Activated CD4-positive, alpha-beta T cell treated with anti-CD3 and anti-CD28 coated beads for 36 hours (primary cell): ENCODE measurements around the gene TMEM161A. TPM values are rescaled to one million over a fixed set of nuclear protein-coding genes. Genes with fewer than 3 reads are reported as not detected.

Experiments
- ATAC-seq: fragments of 200-7000 bp; cut with Tn5 transposase; one replicate; pipeline ENCODE4 v1.10.0; 2021; ENCODE audit warnings: mild to moderate bottlenecking, moderate library complexity
- CTCF ChIA-PET: fragments of 350-600 bp; sonication (Branson Sonifier 250); formaldehyde crosslinking; loops from one replicate; lab custom pipeline; 2021; ENCODE audit warnings: antibody characterized with exemption; lab: Charles Lee
- POLR2A ChIA-PET: fragments of 350-600 bp; sonication (Branson Sonifier 250); formaldehyde crosslinking; loops from one replicate; lab custom pipeline; 2021; ENCODE audit warnings: antibody characterized with exemption, inconsistent platforms; lab: Charles Lee
- DNase-seq: peaks from one replicate; pipeline ENCODE4 v3.0.0-alpha.2; 2020
- H3K27ac Mint-ChIP-seq: one replicate; pipeline ENCODE4 v1.8.0; 2021; ENCODE audit warnings: mixed read lengths
- H3K27me3 Mint-ChIP-seq: one replicate; pipeline ENCODE4 v1.8.0; 2021; ENCODE audit warnings: mixed read lengths
- H3K36me3 Mint-ChIP-seq: one replicate; pipeline ENCODE4 v1.8.0; 2021; ENCODE audit warnings: low read depth, mixed read lengths
- H3K4me1 Mint-ChIP-seq: one replicate; pipeline ENCODE4 v1.8.0; 2021; ENCODE audit warnings: mixed read lengths
- H3K4me3 Mint-ChIP-seq: one replicate; pipeline ENCODE4 v1.8.0; 2021; ENCODE audit warnings: mild to moderate bottlenecking, moderate library complexity, mixed read lengths
- H3K9me3 Mint-ChIP-seq: one replicate; pipeline ENCODE4 v1.8.0; 2021; ENCODE audit warnings: low read depth, mixed read lengths
- intact Hi-C, 2 experiments: fragments of 100-400 bp; cut with DNase I in 1 of 2; cut with micrococcal nuclease in 1 of 2; formaldehyde crosslinking; loops; one replicate each; pipeline versions ENCODE4 v1.14.2 to v1.15.1; 2022 to 2024; cut with DNase I, micrococcal nuclease
- total RNA-seq, 2 experiments: library from RNA; stranded (reverse); gene quantifications; one replicate each; pipeline ENCODE4 v1.2.3, GENCODE V29; 2021

TMEM161A gene
- total RNA-seq, 2 experiments from 2014 or later = 26.8 to 31.9 TPM

DNA sequence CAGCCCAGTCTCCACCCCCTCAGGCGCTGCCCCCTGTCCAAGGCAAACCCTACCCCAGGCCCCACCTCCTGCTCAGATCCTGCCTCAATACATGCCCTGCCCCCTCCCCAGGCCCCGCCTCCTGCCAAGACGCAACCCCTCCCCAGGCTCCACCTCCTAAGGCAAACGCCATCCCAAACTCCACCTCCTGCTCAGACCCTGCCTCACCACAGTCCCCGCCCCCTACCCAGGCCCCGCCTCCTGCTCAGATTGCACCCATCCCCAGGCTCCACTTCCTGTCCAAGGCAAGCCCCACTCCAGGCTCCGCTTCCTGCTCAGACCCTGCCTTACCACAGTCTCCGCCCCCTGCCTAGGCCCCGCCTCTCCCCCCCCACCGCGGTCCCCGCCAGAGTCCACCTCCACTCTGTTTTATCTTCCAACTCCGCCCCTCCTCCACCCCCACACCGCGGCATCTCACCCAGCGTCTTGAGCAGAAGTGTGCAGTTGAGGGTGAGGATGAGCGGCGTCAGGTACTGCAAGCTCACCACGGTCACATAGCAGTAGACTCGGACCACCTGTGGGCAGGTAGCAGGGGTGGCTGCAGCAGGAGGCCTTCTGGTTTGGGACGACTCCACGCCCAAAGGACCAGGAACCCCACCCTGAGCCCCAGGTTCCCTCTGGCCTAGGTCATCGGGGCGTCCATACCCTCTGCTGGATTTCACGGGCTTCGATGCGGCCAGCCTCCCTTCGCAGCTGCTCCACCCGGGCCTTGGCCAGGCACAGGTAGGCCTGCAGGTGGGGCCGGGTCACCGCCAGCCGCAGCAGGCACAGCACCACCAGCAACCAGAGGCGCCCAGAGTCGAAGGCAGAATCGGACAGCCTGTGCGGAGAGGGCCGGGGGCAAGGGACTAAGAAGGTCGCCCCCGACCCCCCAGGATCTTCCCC, 17.7 kb downstream of the TMEM161A start:
- CTCF ChIA-PET = no interaction called here
- peak; percentile 71 for DNase-seq
- POLR2A ChIA-PET = no interaction called here
- H3K4me3 Mint-ChIP-seq = no peak overlapping the region
- peaks cover 11% of the 10 kb centered on the region for H3K9me3 Mint-ChIP-seq
- H3K27me3 Mint-ChIP-seq = no peaks in the 10 kb centered on the region
- H3K27ac Mint-ChIP-seq = no peak overlapping the region
- intact Hi-C loops = no loop called here
- H3K4me1 Mint-ChIP-seq = no peaks in the 10 kb centered on the region
- peaks cover 31% of the 10 kb centered on the region for H3K36me3 Mint-ChIP-seq
- peak; percentile 90 for ATAC-seq

DNA sequence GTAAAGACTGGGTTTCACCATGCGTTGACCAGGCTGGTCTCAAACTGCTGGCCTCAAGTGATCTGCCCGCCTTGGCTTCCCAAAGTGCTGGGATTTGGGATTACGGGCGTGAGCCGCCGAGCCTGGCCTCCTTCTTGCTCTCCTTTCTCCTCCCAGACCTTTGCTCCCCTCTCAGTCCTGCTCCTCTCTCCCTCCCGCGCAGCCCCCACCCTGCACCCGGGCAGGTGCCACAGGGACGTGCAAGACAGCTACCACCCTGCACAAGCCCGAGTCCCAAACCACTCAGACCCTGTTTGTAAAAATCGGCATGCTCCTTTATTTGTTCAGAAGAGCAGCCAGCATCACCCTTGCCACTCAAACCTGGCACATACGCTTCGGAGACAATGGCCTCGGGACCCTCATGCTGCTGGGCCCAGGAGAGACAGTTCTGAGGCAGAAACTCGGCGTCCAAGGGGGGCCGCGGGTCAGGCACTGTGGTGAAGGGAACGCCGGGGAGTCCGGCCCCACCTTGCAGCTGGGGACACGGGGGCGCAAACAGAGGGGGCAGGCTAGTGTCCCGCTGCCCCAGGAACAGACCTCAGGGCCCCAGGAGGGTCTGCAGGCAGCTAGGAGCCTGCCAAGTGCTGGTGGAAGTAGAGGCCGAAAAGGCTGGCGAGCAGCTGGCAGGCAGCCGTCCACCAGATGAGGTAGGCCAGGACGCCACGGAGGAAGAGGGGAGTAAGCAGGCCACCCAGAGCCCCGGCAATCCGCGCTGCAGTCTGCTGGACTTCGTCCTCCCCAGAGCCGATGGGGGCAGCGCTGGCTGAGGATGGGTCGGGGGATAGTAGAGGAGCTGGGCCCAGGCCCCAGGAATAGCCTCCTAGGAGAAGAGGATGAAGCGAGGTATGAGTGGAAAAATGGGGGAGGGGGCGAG, 18.7 kb downstream of the TMEM161A start:
- Mint-ChIP-seq H3K27me3 (no peaks in the 10 kb centered on the region), H3K36me3 (peaks cover 31% of the 10 kb centered on the region), H3K4me1 (no peaks in the 10 kb centered on the region), H3K27ac (no peak overlapping the region), H3K4me3 (no peak overlapping the region), H3K9me3 (peaks cover 11% of the 10 kb centered on the region)
- intact Hi-C loops = no loop called here
- DNase-seq (no peak), ATAC-seq (no peak)
- ChIA-PET POLR2A (no interaction called here), CTCF (interaction anchor here (0.5 kb wide), 1 partner anchor 498 kb away, joined by 3 read pairs; no protein-coding TSS in a partner anchor)

DNA sequence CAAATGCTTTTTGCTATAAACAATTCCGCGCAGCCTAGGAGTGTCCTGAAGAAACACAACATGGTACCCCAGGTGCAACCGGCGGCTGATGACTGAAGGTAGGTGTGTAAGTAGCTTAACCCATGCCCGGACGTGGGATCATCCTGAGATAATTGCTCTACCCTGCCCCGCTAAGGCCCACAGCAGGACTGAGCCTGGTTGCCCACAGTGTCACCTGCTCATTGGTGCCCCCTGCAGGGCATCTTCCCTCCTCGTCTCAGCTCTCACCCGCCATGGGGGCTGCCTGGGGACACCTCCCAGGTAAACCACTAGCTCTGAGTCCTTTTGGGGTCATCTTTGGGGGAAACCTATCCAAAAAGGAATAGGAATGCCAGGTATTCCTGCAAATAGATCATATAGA, 22.3 kb downstream of the TMEM161A start:
- peak; percentile 77 for DNase-seq
- ChIA-PET POLR2A (interaction anchor here (0.5 kb wide), 1 partner anchor 95 kb away, joined by 4 read pairs; no protein-coding TSS in a partner anchor), CTCF (interaction anchor here (0.6 to 2.0 kb wide), 8 partner anchors 9 to 430 kb away, joined by 3 to 7 read pairs (median 4); no protein-coding TSS in a partner anchor)
- Mint-ChIP-seq H3K36me3 (peaks cover 11% of the 10 kb centered on the region), H3K4me3 (no peak overlapping the region), H3K27ac (no peak overlapping the region), H3K27me3 (no peaks in the 10 kb centered on the region), H3K9me3 (no peaks in the 10 kb centered on the region), H3K4me1 (no peaks in the 10 kb centered on the region)
- ATAC-seq = peak; percentile 37
- intact Hi-C loops = loop anchor here in 1 of 2 experiments (1.0 kb wide), 1 partner anchor 62 kb away; no protein-coding TSS in a partner anchor

DNA sequence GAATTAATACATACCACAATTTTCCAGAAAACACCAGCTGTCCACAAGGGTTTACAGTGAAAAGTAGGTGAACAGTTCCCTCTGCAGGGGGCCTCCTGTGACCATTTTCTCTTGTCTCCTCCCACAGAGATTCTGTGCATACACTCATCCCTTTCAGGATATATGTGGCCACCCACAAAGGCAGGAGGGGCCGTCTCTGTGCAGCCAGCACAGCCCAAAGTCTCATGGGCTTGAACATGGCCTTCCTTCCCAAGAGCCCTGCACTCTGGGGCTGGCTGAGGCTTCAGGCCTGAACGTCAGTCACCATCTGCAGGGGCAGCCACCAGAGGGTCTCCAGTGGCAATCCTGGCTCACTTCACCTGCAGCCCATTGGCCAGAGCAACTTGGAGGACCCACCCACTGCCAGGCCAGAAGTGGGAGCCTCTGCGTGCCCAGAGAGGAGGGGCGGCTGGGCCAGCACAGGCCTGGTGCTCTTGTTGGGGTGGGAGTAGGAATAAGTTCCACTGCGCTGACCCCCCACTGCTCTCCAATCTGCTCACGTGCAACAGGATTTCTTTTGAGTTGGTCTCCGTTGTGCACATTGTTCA, 25.1 kb downstream of the TMEM161A start:
- H3K27me3 Mint-ChIP-seq = no peaks in the 10 kb centered on the region
- DNase-seq (peak; percentile 21), ATAC-seq (peak; percentile 43)
- H3K27ac Mint-ChIP-seq = no peak overlapping the region
- H3K36me3 Mint-ChIP-seq = no peaks in the 10 kb centered on the region
- no peak overlapping the region for H3K4me3 Mint-ChIP-seq
- peaks cover 2% of the 10 kb centered on the region for H3K4me1 Mint-ChIP-seq
- intact Hi-C loops = loop anchor here in 1 of 2 experiments (5.0 kb wide), 1 partner anchor 61 kb away; no protein-coding TSS in a partner anchor
- CTCF ChIA-PET = no interaction called here
- no peaks in the 10 kb centered on the region for H3K9me3 Mint-ChIP-seq
- POLR2A ChIA-PET = no interaction called here

DNA sequence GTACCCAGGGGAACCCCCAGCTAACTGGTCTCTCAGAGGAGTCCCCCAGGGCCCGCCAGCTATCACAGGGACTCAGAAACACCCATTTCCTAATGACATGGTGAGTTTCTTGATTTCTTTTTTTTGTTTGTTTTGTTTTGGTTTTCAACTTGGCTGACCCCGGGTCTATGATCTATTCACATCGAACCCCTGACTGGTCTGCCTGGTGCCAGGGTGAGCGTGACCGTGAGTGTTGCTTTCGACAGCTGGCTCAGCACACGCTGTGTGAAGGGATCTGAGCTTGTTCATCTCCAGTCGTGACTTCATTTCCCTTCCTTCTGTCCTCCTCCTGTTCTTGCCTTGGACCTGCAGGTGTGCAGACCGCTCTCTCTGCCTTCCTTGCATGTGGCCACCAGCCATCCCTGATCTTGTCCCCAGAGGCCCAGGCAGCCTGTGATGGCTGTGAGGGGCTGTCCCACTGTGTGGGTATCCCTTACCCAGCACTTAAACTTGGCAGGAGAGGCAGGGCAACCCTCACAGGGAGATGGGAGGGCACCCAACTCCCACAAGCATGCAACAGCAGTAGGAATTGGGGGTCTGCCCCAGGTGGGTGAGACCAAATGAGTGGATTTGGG, 26.2 kb downstream of the TMEM161A start:
- Mint-ChIP-seq H3K27me3 (no peaks in the 10 kb centered on the region), H3K4me3 (no peak overlapping the region), H3K9me3 (no peaks in the 10 kb centered on the region), H3K27ac (no peak overlapping the region), H3K4me1 (peaks cover 2% of the 10 kb centered on the region), H3K36me3 (no peaks in the 10 kb centered on the region)
- ChIA-PET CTCF (interaction anchor here (0.6 kb wide), 1 partner anchor 599 kb away, joined by 3 read pairs; no protein-coding TSS in a partner anchor), POLR2A (no interaction called here)
- intact Hi-C loops = loop anchor here in 1 of 2 experiments (5.0 kb wide), 1 partner anchor 60 kb away; no protein-coding TSS in a partner anchor
- ATAC-seq (no peak), DNase-seq (no peak)

DNA sequence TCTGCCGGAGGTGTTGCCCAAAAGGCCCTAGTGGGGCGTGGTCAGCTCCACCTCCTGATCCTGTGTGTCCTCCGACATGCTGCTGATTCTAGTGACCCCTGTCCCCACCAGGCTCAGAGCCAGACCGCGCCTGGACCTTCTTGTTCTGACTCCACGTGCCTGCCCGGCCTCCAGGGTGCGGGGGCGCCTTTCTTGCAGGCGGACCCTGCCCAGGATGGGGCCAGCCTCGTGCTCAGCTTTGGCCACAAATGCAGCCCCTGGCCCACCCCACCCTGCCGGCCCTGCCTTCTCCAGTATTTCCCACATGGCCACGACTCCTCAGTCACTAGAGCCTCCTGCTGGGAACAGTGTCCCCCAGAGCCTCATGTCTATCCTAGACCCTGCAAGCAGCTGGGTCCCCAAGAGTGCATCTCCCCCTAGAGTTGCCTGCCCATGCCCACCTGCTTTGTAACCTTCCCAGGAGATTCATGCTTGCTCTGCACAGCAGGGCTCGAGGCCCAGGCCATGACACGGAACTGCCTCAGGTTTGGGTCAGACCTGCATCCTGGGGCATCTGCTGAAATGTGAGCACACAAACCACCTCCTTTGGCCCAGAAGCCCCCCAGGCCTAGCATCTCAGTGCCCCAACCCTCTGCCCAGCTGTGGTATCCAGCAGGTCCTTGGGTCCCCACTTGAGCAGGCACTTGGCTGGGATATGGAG, 27.0 kb downstream of the TMEM161A start:
- Mint-ChIP-seq H3K9me3 (no peaks in the 10 kb centered on the region), H3K27me3 (no peaks in the 10 kb centered on the region), H3K36me3 (no peaks in the 10 kb centered on the region), H3K4me1 (peaks cover 2% of the 10 kb centered on the region), H3K27ac (no peak overlapping the region), H3K4me3 (no peak overlapping the region)
- no peak for DNase-seq
- CTCF ChIA-PET = interaction anchor here (0.6 kb wide), 1 partner anchor 599 kb away, joined by 3 read pairs; no protein-coding TSS in a partner anchor
- ATAC-seq = no peak
- intact Hi-C loops = loop anchor here in 1 of 2 experiments (5.0 kb wide), 1 partner anchor 59 kb away; no protein-coding TSS in a partner anchor
- POLR2A ChIA-PET = no interaction called here

DNA sequence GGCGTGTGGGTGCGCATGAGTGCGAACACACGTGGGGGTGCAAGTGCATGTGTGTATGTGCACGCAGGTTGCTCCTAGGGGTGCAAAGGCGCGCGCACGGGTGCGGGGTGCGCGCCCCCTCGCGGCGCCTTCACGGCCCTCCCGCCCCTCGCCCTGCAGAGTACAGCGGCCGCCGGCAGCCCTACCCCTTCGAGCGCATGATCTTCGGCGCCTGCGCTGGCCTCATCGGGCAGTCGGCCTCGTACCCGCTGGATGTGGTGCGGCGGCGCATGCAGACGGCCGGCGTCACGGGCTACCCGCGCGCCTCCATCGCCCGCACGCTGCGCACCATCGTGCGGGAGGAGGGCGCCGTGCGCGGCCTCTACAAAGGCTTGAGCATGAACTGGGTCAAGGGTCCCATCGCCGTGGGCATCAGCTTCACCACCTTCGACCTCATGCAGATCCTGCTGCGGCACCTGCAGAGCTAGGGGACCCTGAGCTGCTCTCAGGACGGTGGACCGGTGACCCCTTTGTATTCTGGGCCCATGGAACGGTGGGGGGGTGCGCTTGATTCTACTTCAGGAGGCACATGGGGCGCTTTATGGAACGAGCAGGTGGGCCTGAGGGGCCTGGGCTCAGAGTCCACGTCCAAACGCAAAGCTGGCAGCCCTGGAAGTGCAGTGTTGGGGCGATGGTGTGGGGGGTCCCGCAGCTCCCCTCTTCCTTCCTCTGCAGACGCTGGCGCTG, 27.7 kb downstream of the TMEM161A start:
- intact Hi-C loops = loop anchor here in 1 of 2 experiments (5.0 kb wide), 1 partner anchor 58 kb away; no protein-coding TSS in a partner anchor
- no peak overlapping the region for H3K4me3 Mint-ChIP-seq
- no peaks in the 10 kb centered on the region for H3K9me3 Mint-ChIP-seq
- ChIA-PET CTCF (no interaction called here), POLR2A (no interaction called here)
- ATAC-seq (peak; percentile 78), DNase-seq (peak; percentile 59)
- H3K27me3 Mint-ChIP-seq = no peaks in the 10 kb centered on the region
- no peak overlapping the region for H3K27ac Mint-ChIP-seq
- no peaks in the 10 kb centered on the region for H3K36me3 Mint-ChIP-seq
- H3K4me1 Mint-ChIP-seq = peaks cover 2% of the 10 kb centered on the region

DNA sequence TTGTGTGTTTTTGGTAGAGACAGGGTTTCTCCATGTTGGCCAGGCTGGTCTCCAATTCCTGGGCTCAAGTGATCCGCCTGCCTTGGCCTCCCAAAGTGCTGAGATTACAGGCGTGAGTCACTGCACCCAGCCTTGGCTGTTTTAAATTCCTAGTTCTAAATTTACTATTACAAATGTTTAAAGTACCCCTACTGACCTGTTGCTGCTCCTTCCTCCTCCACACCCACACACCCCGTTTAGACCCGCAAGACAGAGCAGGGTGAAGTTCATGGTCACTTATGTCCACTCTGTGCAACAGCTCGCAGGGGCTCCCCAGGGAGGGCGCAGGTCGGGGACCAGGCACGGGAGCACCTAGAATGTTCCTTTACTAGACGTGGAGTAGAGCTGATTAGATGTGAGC, 28.7 kb downstream of the TMEM161A start:
- CTCF ChIA-PET = no interaction called here
- intact Hi-C loops = no loop called here
- DNase-seq (no peak), ATAC-seq (no peak)
- Mint-ChIP-seq H3K9me3 (no peaks in the 10 kb centered on the region), H3K36me3 (no peaks in the 10 kb centered on the region), H3K27ac (no peak overlapping the region), H3K27me3 (no peaks in the 10 kb centered on the region), H3K4me3 (no peak overlapping the region), H3K4me1 (peaks cover 2% of the 10 kb centered on the region)
- POLR2A ChIA-PET = no interaction called here

DNA sequence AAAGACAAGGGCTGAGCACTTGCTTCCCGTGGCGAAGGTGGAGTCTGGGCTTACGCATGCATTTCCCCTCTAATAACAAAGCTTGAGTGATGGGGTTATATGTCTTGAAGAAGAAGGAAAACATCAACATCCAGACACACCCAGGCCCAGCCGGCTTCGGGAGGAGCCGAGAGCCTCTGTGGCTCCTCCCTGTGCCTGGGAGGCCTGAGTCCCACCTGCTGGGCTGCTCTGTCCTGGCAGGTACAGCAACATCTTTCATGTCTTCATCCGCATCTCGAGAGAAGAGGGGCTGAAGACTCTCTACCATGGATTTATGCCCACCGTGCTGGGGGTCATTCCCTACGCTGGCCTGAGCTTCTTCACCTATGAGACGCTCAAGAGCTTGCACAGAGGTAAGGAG, 30.6 kb downstream of the TMEM161A start:
- no peak overlapping the region for H3K4me3 Mint-ChIP-seq
- ATAC-seq = no peak
- H3K4me1 Mint-ChIP-seq = peaks cover 2% of the 10 kb centered on the region
- H3K9me3 Mint-ChIP-seq = no peaks in the 10 kb centered on the region
- CTCF ChIA-PET = interaction anchor here (1.0 kb wide), 1 partner anchor 8 kb away, joined by 4 read pairs; no protein-coding TSS in a partner anchor
- intact Hi-C loops = no loop called here
- no peak overlapping the region for H3K27ac Mint-ChIP-seq
- H3K27me3 Mint-ChIP-seq = no peaks in the 10 kb centered on the region
- no peak for DNase-seq
- POLR2A ChIA-PET = no interaction called here
- no peaks in the 10 kb centered on the region for H3K36me3 Mint-ChIP-seq
